Measurements from ENCODE around the gene CPA5.
"Not testable (repeated sequence)": the region's sequence is repeated elsewhere in the genome, so short reads cannot be mapped to it uniquely, and the experiment has no call there.

The CPA5 gene

DNA sequence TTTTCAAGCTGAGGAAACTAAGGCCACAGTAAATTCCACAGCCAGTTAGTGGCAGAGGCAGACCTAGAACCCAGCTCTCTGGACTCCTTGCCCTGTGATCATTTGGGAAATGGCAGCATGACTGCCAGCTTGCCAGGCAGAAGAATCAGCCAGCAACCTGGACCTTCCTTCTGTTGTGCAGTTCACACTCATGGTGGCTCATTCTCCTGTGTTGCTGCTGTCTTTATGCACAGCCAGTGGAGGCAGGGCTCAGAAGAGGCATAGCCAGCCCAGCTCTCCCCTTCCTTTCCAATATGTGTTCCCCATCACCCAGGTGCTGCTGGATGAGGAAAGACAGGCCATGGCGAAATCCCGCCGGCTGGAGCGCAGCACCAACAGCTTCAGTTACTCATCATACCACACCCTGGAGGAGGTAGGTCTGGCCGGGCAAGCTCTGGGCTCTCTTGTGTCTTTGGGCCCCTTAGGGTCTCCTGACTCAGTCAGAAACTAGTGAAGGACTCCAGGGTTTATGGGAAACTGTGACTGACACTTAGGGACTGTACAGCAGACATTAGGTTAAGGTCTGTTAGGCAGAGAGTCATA lies 14.8 kb downstream of the CPA5 start:
- DNase-seq = peak; percentile 24

- DNase-seq = no peak
Observed at GRCh38 chr7:130360518-130360917, 15.9 kb downstream of the CPA5 start.

GRCh38 chr7:130361681-130362080 lies 17.1 kb downstream of the CPA5 start:
- DNase-seq = peak; percentile 13

GRCh38 chr7:130362251-130362816 lies 17.7 kb downstream of the CPA5 start:
- peak; percentile 30 for DNase-seq

DNA sequence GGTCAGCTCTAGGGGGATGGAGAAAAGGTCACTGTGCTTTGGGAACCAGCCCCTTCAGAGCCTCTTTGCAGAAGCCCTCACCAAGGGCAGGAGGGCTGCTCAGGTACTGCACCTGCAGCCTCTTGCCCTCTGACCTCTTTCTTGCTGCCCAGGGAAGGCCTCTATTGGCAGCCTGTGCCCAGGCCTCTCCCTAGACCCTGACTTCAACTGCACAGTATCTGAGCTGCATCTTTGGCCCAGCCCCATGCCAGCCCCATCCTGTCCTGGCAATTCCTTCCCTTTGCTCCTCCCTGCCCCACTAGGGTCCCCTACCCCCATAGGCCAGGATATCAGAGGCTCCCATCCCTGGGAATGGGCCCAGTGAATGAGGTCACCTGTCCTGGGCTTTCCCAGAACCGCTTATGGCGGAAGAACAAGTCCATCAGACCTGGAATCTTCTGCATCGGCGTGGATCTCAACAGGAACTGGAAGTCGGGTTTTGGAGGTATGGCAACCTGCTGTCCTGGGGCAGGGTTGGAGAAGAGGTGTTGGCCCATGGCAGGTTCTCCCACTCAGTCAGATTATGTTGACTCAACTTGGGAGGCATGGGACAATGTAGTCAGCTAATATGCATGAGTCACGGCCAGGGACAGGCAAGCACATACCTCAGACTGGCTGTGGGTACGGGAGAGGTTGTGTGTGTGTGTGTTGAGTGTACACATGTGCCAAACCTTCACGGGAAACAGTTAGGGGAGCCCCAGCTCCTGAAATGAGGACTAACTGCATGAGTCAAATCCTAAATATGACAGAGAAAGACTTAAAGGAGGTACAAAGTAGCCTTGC lies 18.6 kb downstream of the CPA5 start:
- peak; percentile 42 for DNase-seq

DNA sequence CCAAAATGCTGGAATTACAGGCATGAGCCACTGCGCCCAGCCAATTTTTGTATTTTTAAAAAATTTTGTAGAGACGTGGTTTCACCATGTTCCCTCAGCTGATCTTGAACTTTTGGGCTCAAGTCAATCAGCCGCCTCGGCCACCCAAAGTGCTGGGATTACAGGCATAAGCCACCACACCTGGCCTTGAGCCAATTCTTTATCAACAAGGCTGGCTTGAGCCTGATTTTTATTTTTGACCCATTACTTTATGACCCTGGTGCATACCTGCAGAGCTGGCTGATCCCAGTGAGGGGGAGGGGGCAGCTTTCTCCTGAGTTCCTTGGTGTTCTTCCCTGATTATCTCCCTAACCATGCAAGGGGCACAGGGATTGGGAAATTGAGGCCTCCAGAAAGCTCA lies 19.8 kb downstream of the CPA5 start:
- DNase-seq = peak; percentile 42

DNA sequence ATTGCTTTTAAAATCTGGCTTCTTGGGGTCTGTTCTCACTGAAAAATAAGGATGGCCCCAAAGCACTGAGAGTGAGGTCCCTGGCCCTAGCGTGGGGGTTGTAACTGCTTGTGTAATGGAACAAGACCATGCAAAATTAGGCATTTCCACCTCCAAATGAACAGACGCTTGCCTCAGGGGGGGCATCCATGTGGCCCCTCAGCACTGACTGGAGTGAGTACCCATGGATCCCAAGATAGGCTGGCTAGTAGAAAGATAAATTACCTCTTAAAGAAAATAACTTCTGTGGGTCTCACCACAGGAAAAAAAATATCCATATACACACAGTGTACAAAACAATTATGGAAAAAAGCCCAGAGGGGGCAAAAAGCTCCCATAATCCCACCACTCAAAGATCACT lies 20.5 kb downstream of the CPA5 start:
- DNase-seq = peak; percentile 46

- peak; percentile 86 for DNase-seq
Observed at GRCh38 chr7:130365511-130366441, 21.2 kb downstream of the CPA5 start.

- DNase-seq = peak; percentile 46
Observed at GRCh38 chr7:130366564-130366963, 21.9 kb downstream of the CPA5 start.

- no peak for DNase-seq
Observed at GRCh38 chr7:130367088-130367755, 22.6 kb downstream of the CPA5 start.

DNA sequence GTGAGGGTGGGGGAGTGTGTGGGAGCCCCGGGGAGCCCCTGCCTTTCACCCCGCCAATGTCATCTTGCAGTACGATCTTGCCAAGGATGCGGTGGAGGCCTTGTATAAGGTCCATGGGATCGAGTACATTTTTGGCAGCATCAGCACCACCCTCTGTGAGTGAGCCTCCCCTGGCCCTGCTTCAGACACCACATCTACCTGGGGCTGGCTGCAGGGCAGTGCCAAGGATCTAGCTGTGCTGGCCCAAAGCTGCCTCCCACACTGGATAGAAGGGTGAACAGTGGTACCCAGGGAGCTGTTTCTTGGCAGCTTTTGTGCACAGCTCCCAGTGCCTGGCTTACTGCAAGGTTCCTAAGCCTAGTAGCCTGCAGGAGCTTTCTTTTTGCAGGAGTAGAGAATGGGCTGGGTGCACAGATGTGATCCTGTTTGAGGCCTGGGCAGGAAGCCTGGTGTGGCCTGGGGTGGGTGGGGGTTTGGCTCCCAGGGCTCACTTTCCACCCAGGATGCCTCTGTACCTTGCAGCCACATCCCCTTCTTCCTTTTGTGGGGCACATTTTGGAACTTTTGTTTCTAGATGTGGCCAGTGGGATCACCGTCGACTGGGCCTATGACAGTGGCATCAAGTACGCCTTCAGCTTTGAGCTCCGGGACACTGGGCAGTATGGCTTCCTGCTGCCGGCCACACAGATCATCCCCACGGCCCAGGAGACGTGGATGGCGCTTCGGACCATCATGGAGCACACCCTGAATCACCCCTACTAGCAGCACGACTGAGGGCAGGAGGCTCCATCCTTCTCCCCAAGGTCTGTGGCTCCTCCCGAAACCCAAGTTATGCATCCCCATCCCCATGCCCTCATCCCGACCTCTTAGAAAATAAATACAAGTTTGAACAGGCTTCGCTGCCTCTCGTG lies 23.5 kb downstream of the CPA5 start:
- no peak for DNase-seq

GRCh38 chr7:130369110-130369711 lies 24.6 kb downstream of the CPA5 start:
- DNase-seq = no peak

DNA sequence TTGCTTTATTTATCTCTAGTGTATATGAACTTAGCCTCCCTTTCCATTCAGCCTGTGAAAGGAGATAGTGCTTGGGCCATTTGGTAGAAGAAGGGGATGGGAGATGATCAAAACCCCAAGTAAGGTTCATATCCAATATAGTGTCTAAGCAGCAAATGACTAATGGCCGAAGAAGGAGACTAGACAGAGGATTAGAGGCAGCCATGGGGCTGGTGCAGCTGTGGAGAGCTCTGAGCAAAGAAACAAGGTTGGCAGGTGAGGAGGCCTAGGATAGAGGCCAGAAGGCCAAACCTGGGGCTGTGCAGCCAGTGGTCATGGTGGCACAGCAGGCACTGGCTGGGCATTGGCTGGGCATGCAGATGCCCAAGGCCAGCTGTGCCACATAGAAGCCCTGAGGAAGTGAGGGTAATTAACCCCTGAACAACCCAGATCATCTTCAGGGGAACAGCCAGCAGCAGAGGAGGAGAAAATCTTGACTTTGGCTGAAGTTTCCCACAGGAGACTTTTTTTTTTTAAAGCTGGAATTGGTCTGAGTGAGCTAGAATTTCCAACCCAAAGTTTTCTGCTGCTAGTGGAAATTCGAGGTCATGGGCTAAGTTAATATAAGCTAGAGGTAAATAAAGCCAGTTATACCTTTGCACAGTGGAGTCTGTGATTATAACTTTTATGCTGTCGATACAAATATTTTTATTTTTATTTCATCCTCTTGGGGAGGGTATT lies 25.4 kb downstream of the CPA5 start:
- DNase-seq = no peak

DNA sequence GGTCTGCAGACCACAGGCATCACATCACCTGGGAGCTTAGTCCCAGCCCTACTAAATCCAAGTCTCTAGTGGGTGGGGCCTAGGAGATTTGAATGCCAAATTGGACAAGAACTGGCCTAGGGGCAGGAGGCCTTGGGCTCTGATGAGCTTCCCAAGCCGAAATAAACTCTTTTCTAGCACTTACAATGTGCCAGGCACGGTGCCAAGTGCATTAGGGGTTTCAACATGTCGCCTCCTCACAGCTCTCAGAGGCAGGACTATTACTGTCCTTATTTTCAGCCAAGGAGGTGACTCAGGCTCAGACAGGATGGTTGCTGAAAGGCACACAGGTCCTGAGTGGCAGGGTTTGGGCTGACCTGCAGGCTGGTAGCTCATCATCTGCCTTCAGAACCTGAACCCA lies 26.4 kb downstream of the CPA5 start:
- no peak for DNase-seq

- DNase-seq = no peak
Observed at GRCh38 chr7:130372402-130373165, 28.0 kb downstream of the CPA5 start.

DNA sequence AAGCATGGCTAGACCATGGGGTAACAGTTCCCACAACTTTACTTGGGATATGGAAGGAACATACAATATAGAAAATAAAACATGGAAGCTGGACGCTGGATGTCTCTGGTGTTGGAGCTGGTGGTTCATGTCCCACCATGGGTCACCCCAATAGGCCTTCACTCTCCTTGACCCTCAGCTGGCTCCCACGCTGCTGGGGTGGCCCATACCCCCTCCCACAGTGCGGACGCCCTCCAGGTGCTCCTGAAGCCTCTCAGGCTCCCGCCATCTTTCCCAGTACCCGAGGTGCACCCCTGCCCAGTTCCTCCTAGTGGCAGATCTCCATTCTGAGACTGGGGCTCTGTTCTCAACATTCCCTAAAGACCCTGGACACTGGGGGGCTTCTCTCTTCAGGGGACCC lies 29.9 kb downstream of the CPA5 start:
- DNase-seq = no peak

GRCh38 chr7:130376461-130376860 lies 31.8 kb downstream of the CPA5 start:
- not testable (repeated sequence) for DNase-seq

DNA sequence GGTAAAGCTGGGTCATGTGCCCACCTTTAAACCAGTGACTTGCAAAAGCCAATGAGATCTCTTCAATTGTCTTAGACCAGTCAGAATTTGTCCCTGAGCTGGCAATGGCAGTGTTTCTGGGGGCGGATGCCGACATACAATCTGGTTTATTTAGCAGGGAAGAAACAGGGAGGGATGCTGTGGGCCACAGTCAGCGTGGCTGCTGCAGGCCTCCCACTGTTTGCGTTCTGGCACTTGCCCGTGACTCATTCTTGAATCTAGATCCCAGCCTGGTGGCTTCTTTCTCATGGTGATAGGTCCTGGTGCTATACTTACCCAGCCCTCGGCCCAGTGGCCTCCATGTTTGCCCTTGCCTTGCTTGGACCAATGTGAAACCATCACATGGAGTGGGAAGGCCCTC lies 32.6 kb downstream of the CPA5 start:
- DNase-seq = no peak

- no peak for DNase-seq
Observed at GRCh38 chr7:130379019-130379418, 34.4 kb downstream of the CPA5 start.

- DNase-seq = no peak
Observed at GRCh38 chr7:130379532-130379920, 34.9 kb downstream of the CPA5 start.
